ENCODE data around the gene TAPBP. TPM values are rescaled to one million over a fixed set of nuclear protein-coding genes. Genes with fewer than 3 reads are reported as not detected.

The TAPBP gene
- total and polyA plus RNA-seq, 9 of the 15 experiments (the other 6 are each of a cell fraction or from before 2014, with no cell fraction given): 5.6 to 74.0 (median 22.3) TPM

DNA sequence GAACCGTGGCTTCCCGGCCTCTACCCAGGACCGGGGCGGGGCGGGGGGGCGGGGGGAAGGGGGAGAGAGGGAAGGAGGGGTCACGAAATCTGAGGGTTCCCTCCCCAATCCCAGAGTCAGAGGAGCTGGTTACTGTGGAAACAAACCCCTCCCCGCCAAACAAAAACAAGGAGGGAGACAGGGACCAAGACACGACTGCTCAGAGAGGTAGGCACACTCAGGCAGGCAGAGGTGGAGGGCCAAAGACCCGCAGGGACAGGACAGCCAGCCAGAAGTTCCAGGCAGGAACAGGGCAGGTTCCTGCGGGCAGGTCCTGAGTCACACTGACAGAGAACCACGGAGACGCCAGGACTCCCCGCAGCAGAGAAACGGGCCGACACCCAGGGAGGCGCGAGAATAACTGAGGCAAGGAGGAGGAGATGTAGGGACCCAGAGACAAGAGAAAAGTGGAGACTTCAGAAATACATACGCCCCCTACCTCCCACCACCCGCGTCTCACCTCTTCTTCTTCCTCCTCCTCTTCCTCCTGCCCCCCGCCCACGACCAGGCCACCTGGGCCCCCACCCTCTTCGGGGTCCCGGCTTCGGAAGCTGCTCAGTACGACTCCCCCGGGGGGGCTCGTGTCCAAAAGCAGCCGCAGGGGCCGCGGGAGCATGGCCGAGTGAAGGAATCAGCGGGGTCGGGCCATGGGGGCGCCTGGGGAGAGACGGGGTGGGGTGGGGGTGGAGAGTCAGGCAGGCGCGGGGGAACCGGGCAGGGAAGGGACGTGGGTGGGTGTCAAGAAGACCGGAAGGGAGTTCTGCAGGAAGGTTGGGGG lies 15.7 kb downstream of the TAPBP start (continued):
- TF ChIP-seq NR2C2 (CRISPR knock-in tag; IDR thresholded peaks at IDR 0.05) (no peak; the same call in 1 of the 2 replicates), NR2C2 (tag; IDR thresholded peaks at IDR 0.05) (no peak), TAL1 (IDR thresholded peaks at IDR 0.05) (no peak), HDAC2 (IDR thresholded peaks at IDR 0.05) (peak; percentile 73), GATAD2A (IDR thresholded peaks at IDR 0.05) (0 out of 2 replicates have a peak, but pooled peaks have one; percentile 23), POLR3G (IDR thresholded peaks at IDR 0.05; ENCODE audit: extremely low read depth, insufficient read length, insufficient replicate concordance) (no peak), CBFA2T3 (IDR thresholded peaks at IDR 0.05) (no peak), NFYB (IDR thresholded peaks at IDR 0.05; ENCODE audit: extremely low read depth, insufficient read length) (no peak), ARNT (IDR thresholded peaks at IDR 0.05) (peak in 1 of 2 experiments; percentile 27; a peak in 1 of 4 replicates), JUN (IDR thresholded peaks at IDR 0.05; ENCODE audit: borderline replicate concordance, low read depth, low read length) (no peak), JUN (CRISPR knock-in tag; IDR thresholded peaks at IDR 0.05; ENCODE audit: borderline replicate concordance) (no peak), LARP7 (IDR thresholded peaks at IDR 0.05) (peak; percentile 67; the same call in 1 of the 2 replicates), HNRNPUL1 (IDR thresholded peaks at IDR 0.05; ENCODE audit: low read length) (no peak), GATA2 (CRISPR knock-in tag; IDR thresholded peaks at IDR 0.05) (no peak), TBL1XR1 (IDR thresholded peaks at IDR 0.05; ENCODE audit: low read length in 2 of 2) (0 out of 4 replicates have a peak, but pooled peaks of 1 of the 2 experiments have one; percentile 6), NCOA6 (IDR thresholded peaks at IDR 0.05) (no peak), SLC30A9 (CRISPR knock-in tag; IDR thresholded peaks at IDR 0.05) (no peak)
- TF ChIP-seq, protein P1, sequence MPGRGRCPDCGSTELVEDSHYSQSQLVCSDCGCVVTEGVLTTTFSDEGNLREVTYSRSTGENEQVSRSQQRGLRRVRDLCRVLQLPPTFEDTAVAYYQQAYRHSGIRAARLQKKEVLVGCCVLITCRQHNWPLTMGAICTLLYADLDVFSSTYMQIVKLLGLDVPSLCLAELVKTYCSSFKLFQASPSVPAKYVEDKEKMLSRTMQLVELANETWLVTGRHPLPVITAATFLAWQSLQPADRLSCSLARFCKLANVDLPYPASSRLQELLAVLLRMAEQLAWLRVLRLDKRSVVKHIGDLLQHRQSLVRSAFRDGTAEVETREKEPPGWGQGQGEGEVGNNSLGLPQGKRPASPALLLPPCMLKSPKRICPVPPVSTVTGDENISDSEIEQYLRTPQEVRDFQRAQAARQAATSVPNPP (IDR thresholded peaks at IDR 0.05; ENCODE audit: borderline replicate concordance, insufficient read depth, insufficient read length): no peak
- TF ChIP-seq, protein P2, sequence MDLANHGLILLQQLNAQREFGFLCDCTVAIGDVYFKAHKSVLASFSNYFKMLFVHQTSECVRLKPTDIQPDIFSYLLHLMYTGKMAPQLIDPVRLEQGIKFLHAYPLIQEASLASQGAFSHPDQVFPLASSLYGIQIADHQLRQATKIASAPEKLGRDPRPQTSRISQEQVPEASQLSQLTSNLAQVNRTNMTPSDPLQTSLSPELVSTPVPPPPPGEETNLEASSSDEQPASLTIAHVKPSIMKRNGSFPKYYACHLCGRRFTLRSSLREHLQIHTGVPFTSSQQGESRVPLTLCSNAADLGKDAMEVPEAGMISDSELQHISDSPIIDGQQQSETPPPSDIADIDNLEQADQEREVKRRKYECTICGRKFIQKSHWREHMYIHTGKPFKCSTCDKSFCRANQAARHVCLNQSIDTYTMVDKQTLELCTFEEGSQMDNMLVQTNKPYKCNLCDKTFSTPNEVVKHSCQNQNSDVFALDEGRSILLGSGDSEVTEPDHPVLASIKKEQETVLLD (IDR thresholded peaks at IDR 0.05): 0 out of 2 replicates have a peak, but pooled peaks have one; percentile 33
- TF ChIP-seq, protein P3, sequence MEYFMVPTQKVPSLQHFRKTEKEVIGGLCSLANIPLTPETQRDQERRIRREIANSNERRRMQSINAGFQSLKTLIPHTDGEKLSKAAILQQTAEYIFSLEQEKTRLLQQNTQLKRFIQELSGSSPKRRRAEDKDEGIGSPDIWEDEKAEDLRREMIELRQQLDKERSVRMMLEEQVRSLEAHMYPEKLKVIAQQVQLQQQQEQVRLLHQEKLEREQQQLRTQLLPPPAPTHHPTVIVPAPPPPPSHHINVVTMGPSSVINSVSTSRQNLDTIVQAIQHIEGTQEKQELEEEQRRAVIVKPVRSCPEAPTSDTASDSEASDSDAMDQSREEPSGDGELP (CRISPR knock-in tag; IDR thresholded peaks at IDR 0.05; ENCODE audit: borderline replicate concordance): 0 out of 2 replicates have a peak, but pooled peaks have one; percentile 10
- TF ChIP-seq, protein P4, sequence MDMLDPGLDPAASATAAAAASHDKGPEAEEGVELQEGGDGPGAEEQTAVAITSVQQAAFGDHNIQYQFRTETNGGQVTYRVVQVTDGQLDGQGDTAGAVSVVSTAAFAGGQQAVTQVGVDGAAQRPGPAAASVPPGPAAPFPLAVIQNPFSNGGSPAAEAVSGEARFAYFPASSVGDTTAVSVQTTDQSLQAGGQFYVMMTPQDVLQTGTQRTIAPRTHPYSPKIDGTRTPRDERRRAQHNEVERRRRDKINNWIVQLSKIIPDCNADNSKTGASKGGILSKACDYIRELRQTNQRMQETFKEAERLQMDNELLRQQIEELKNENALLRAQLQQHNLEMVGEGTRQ (CRISPR knock-in tag; IDR thresholded peaks at IDR 0.05): no peak
- TF ChIP-seq, protein P5, sequence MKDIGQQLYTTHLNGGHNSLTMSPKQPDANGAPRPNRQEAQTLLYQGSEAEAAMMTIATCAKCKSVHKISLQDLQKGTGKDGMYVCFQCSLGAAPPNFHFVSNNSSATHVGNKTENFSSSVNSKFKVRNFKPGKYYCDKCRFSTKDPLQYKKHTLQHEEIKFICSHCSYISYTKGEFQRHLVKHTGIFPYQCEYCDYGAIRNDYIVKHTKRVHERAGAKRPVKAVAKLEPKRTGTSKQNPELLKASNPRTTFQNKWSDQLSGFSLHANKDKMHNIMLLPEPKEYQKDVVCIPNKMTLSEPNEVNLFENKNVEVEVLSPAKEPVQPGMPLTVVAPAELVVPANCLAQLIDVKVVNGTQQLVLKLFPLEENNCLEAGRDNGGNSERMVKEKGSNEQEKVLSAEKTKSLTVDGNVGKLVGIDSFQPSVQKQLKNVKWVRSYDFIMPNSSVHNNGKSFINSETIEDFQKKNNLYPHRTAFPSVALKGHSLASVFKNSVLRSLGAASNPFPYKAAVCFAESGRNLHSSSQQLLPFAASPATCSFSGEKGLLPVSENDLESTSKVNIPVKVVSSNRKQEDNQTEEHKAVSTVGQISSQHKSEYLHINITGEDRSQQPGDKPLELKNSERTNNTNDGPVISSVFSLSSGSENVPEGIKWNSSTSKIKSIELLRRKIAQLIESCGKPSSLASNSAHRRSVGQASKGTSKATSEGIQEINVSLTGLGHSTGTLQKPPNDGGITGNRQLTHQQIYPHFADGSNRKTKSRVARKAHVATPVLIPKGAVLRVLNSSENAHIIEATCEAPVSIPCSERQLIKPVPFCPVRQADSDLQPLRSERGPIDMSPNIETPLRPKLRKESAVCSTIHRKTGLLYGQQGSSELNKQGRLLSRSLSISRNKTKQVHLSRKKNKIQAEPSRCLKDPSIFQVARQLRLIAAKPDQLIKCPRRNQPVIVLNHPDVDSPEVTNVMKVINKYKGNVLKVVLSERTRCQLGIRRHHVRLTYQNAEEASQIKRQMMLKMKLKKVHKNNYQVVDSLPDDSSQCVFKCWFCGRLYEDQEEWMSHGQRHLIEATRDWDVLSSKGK (CRISPR knock-in tag; IDR thresholded peaks at IDR 0.05): no peak

Measured in K562 (cell line).